Measurements from ENCODE around the gene CTRB1.
"Not testable (repeated sequence)": the region's sequence is repeated elsewhere in the genome, so short reads cannot be mapped to it uniquely, and the experiment has no call there.

Gene CTRB1

GRCh38 chr16:75206749-75207451, 11.9 kb upstream of the CTRB1 start, which contains the start of gene CTRB2:
TSS of gene CTRB2 (minus strand) at chr16:75207161. CDS start at chr16:75207141, 20 bp downstream.
- Mint-ChIP-seq H3K4me3 (no peak within 1 kb of the TSS), H3K9me3 (no peaks in the 10 kb centered on the region), H3K27me3 (ENCODE audit: low read depth, poor library complexity) (peaks cover 6% of the 10 kb centered on the region), H3K4me1 (peaks cover 20% of the 10 kb centered on the region), H3K27ac (no peak within 1 kb of the TSS), H3K36me3 (ENCODE audit: low read depth) (no peaks in the 10 kb centered on the region)
- DNase-seq: no peak
- no peak for TF ChIP-seq CTCF (IDR thresholded peaks at IDR 0.05)

- Mint-ChIP-seq H3K4me3 (no peak overlapping the region), H3K27me3 (ENCODE audit: low read depth, poor library complexity) (peaks cover 6% of the 10 kb centered on the region), H3K27ac (no peak overlapping the region), H3K9me3 (no peaks in the 10 kb centered on the region), H3K4me1 (peaks cover 23% of the 10 kb centered on the region), H3K36me3 (ENCODE audit: low read depth) (no peaks in the 10 kb centered on the region)
- no peak for TF ChIP-seq CTCF (IDR thresholded peaks at IDR 0.05)
- no peak for DNase-seq
Observed at GRCh38 chr16:75207831-75208230, 11.0 kb upstream of the CTRB1 start.

- DNase-seq: no peak
- H3K27ac Mint-ChIP-seq: peak overlapping the region; percentile 23
Observed at GRCh38 chr16:75208242-75208825, 10.5 kb upstream of the CTRB1 start.

GRCh38 chr16:75208861-75209505, 9.8 kb upstream of the CTRB1 start:
- Mint-ChIP-seq H3K27me3 (ENCODE audit: low read depth, poor library complexity) (peaks cover 6% of the 10 kb centered on the region), H3K36me3 (ENCODE audit: low read depth) (no peaks in the 10 kb centered on the region), H3K4me1 (peaks cover 11% of the 10 kb centered on the region), H3K27ac (peak overlapping the region; percentile 23), H3K9me3 (no peaks in the 10 kb centered on the region), H3K4me3 (no peak overlapping the region)
- no peak for TF ChIP-seq CTCF (IDR thresholded peaks at IDR 0.05)
- no peak for DNase-seq

More at GRCh38 chr16:75208242-75208825, 10.5 kb upstream of the CTRB1 start:
- Mint-ChIP-seq H3K9me3 (no peaks in the 10 kb centered on the region), H3K36me3 (ENCODE audit: low read depth) (no peaks in the 10 kb centered on the region), H3K27me3 (ENCODE audit: low read depth, poor library complexity) (peaks cover 6% of the 10 kb centered on the region), H3K4me1 (peaks cover 18% of the 10 kb centered on the region), H3K4me3 (no peak overlapping the region)
- no peak for TF ChIP-seq CTCF (IDR thresholded peaks at IDR 0.05)

GRCh38 chr16:75209514-75209913, 9.3 kb upstream of the CTRB1 start:
- not testable (repeated sequence) for H3K27me3 Mint-ChIP-seq (ENCODE audit: low read depth, poor library complexity); H3K27ac Mint-ChIP-seq; H3K4me1 Mint-ChIP-seq; H3K9me3 Mint-ChIP-seq; H3K4me3 Mint-ChIP-seq; H3K36me3 Mint-ChIP-seq (ENCODE audit: low read depth); DNase-seq

GRCh38 chr16:75209944-75210343, 8.8 kb upstream of the CTRB1 start:
- Mint-ChIP-seq H3K27ac (no peak overlapping the region), H3K4me1 (peaks cover 9% of the 10 kb centered on the region), H3K9me3 (no peaks in the 10 kb centered on the region), H3K4me3 (no peak overlapping the region), H3K27me3 (ENCODE audit: low read depth, poor library complexity) (peaks cover 6% of the 10 kb centered on the region), H3K36me3 (ENCODE audit: low read depth) (no peaks in the 10 kb centered on the region)
- DNase-seq: no peak
- no peak for TF ChIP-seq CTCF (IDR thresholded peaks at IDR 0.05)

GRCh38 chr16:75211286-75211685, 7.5 kb upstream of the CTRB1 start:
- H3K9me3 Mint-ChIP-seq; H3K27ac Mint-ChIP-seq; H3K27me3 Mint-ChIP-seq (ENCODE audit: low read depth, poor library complexity); H3K36me3 Mint-ChIP-seq (ENCODE audit: low read depth); DNase-seq; H3K4me3 Mint-ChIP-seq; H3K4me1 Mint-ChIP-seq: not testable (repeated sequence)
